ENCODE results near the gene SLC12A3.

SLC12A3 gene

GRCh38 chr16:56894331-56894917 is 29.4 kb downstream of the SLC12A3 start:
- DNase-seq = no peak

DNA sequence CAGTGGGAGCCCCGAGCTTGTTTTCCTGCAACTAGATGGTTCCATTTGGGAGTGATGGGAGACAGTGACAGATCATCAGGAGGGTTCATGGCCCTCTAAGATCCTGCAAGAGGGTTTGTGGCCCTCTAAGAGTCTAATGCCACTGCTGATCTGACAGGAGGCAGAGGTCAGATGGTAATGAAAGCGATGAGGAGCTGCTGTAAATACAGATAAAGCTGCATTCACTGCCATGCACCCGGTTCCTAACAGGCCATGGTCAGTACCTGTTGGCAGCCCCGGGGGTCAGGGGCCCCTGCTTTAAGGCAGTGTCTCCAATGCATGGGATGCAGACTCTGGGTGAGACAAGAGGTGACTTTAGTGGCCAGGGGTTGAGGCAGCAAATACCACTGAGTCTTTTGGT is 30.8 kb downstream of the SLC12A3 start:
- DNase-seq = no peak

DNA sequence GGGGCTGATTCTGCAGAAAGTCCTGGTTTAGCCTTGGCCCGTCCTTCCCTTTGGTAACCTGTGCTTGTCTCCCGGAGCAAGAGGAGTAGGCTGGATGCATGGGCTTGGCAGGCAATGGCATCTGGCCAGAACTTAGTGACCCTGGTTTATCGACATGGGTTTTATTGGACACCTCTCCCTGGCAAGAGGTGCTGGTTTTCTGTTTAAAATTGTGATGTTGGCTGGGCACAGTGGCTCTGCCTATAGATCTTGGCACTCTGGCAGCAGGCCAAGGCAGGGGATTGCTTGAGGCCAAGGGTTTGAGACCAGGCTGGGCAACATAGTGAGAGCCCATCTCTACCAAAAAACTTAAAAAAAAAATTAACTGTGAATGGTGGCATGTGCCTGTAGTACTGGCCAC is 31.2 kb downstream of the SLC12A3 start:
- no peak for DNase-seq

DNA sequence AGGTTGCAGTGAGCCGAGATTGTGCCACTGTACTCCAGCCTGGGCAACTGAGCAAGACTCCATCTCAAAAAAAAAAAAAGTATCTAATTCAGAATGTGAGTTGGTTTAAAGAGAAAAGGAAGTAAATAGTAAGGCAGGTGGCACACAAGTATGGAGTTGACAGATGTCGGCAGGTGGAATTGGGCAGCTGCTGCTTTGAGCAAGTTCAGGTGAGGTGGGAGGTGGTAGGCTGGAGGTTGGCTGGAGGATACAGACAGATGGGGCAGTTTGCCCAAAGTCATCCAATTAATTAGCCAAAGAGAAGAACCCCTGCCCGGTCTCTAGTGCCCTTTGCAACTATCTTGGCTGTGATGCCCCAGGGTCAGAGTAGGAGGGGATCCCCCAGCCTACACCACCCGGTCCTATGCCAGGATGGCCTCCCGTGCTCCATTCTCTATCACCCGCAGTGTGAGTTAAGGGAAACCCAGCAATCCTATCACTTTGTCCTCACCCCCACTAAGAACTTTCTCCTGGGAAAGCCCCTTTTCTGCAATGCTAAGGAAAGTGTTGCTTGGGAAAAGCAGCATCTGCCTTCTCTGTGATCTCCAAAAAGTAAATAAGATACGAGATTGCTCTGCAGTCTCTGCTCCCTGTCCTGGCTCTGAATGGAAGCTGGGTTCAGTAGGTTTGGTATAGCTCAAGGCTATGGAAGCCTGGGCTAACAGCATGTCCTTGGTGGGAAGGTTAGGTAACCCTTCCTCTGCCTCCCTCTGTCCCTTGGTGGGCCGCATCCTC is 32.2 kb downstream of the SLC12A3 start:
- DNase-seq = peak; percentile 43

DNA sequence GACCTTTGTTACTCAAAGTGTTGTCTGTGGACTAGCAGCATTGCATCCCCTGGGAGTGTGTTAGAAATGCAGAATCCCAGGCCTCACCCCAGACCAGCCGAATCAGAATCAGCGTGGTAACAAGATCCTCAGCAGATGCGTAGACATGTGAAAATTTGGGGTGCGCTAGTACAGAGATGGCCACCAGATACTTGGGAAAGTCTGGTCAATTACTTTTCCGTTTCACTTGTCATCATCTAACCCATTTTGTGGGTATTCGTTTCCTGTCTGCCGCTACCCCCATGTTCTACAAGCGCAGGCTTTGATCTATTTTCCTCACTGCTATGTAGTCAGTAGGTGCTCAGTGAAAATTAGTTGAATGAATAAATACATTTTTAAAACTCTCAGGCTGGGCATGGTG is 33.8 kb downstream of the SLC12A3 start:
- DNase-seq = no peak

GRCh38 chr16:56903866-56904265 is 38.9 kb downstream of the SLC12A3 start:
- no peak for DNase-seq

DNA sequence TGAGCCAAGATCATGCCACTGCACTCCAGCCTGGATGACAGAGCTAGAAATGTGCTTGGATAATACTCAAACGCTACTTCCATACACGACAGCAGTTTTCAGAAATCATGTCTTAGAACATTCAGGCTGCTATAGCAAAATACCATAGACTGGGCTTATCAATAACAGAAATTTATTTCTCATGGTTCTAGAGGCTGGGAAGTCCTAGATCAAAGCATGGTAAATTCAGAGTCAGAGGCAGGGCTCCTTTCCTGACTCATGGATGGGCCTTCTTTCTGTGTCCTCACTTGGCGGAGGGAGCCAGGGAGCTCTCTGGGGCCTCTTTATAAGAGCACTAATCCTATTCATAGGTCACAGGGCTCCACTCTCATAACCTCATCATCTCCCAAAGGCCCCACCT is 42.4 kb downstream of the SLC12A3 start:
- DNase-seq = no peak

DNA sequence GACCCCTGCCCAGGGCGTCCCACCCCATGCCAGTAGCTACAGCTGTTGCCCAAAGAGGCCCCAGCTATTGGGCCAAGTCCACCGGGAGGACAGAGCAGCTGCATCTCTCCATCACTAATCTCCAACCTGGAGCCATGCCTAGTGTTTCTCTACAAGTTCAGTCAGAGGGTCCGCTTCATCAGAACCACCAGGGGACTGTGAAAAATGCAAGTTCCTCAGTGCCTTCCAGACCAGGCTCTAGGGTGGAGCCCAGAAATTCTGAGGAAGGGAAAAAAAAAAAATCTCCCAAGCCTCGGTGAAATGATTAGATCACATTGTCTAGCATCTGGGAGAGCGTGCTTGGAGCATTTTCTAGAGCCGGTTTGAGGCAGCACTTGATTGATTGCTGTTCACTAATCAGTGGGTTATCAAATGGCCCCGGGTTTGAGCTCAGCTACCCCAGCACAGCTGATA is 44.5 kb downstream of the SLC12A3 start:
- no peak for DNase-seq

DNA sequence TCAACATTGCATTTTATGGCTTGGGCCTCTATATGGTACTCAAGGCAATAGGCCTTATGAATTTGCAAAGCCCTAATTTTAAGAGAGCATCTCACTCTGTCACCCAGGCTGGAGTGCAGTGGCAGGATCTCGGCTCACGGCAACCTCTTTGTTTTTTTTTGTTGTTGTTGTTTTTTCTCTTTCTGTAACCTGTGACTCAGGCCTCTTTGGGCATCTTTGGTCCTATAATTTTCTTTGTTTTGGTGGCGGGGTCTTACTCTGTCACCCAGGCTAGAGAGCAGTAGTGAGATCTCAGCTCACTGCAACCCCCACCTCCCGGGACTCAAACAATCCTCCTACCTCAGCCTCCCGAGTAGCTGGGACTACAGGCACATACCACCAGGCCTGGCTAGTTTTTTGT is 45.1 kb downstream of the SLC12A3 start:
- DNase-seq = no peak

DNA sequence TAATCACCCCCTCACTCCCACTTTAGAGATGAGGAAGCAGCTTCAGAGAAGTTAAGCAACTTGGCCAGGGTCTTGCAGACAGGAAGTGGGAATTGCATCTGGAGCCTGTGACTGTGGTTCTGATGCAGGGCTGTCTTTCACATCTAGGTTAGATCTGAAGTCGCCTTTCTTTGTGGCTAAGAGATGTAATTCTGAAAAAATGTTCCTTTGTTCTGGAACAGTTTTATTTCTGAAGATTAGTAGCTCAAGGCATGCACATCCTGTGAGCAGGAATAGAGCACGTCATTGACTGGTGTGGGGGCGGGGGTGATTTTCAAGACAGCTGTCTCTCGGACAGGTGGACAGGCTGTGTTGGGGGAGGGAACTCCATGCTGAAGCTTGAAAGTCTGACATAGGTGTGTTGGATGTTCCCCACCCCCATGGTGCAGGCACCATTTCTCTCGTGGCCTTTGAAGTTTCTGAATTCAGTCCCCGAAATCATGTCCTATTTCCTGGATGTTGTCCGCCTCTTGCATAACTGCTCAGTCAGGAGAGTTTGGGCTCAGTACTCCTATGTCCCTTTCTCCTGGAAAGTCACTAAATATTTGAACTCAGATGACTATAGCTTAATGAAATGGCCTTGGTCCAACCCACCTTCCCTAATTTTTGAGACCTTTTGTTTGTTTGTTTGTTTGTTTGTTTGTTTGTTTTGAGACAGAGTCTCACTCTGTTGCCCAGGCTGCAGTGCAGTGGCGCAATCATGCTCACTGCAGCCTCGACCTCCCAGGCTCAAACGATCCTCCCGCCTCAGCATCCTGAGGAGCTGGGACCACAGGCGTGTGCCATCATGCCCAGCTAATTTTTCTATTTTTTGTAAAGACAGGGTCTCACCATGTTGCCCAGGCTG is 45.9 kb downstream of the SLC12A3 start:
- peak; percentile 32 for DNase-seq

DNA sequence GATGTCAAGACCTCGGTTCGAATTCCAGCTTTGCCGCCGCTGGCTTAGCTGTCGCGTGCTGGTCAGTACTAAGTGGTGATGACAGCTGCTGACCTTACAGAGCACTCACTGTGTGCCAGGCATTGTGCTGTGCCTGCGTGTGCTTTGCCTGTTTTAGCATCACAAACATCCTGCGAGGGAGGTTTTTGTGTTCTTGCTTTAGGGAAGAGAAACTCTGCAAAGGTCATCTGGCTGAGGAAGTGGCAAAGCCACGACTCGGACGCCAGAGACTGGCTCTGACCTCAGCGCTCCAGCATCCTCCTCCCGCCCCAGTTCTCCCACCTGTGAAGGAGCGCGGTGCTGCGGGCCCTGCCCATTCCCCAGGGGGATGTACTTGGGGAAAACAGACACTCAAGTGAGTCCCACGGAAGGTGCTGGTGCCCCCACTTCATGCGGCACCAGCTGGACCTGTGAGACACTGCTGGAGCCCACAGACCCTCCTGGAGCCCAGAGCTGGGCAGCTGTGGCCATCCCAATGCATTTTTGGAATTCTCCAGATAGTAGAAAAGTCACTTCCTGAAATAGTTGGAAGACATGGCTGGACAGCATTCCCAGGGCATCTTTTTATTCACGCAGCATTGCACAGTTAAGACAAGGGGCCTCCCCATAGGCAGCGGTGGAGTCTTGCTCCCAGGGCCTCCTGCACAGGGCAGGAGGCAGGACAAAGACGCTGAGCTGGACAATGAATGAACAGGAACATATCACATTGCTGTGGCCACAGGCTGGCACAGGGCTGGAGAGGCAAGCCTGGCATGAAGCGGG is 47.0 kb downstream of the SLC12A3 start:
- no peak for DNase-seq

DNA sequence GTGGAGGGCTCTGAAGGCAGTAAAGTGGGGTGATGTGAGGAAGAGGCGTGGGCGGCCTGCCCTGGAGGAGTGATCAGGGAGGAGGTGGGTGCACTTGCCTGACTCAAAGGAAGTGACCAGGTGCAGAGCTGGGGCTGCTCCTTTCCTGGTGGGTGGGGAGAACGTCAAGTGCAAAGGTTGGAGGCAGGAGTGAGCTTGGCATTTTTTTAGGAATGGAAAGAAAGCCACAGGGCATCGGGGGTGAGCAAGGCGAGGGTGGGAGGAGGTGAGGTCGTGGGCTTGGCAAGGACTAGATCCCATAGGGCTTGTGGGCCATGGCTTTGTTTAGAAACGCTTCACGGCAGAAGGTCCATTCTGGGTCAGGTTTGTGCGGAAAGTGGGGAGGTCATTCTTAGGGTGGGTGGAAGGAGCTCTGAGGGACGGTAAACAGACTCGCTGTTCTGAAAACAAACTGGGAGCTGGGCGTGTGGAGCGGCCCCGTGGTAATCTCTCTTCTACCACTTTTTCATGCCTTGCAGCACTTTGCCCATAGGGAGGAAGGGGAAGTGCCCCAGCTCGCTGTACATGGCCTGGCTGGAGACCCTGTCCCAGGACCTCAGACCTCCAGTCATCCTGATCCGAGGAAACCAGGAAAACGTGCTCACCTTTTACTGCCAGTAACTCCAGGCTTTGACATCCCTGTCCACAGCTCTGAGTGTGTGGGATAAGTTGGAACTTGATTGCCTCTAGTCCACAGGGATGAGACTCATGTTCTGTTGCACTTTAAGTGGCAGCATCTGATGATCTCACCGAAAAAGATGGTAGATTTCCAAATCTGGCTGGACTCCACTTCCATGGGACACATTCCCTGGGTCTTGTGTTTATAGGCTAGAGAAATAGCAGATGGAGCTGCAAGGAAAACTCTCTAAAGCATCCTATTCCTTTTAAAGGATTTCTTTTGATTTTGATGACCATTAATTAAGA is 48.0 kb downstream of the SLC12A3 start:
- no peak for DNase-seq

- no peak for DNase-seq
These were observed 49.9 kb downstream of the SLC12A3 start for GRCh38 chr16:56914896-56915295.

DNA sequence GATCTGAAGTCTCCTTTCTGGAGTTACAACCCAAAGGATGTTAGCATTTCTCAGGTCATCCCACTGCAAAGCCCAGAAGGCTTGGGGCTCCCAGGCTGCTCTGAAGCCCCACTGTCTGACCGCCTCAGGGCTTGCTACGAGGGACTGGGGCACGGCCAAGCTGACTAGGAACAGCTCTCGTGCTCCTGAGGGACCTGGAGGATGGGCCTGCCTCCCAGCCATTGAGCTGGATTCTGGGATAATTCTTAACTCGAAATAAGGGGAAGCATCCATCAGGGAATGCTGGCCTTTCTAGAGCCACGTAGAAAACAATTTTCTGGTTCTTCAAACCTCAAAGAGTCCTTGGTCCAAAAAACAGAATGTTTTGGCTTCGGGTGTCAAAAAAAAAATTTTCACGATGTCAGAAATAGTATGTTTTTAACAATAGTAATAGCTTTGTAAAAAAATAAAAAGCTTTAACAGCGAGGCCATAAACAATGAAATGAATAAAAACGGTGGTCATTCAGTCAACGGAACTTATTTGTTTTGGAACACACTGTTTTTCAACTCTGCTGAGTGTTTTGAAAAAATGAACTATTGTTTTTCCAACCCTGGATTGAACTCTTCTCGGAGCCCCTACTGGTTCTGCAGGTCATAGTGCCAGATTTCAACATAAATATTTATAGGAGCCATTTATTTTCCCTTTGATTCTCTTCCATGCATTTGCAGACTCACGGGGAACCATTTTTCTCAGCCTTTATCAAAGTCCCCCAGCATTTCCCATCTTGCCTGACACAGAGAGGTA is 50.5 kb downstream of the SLC12A3 start:
- no peak for DNase-seq

DNA sequence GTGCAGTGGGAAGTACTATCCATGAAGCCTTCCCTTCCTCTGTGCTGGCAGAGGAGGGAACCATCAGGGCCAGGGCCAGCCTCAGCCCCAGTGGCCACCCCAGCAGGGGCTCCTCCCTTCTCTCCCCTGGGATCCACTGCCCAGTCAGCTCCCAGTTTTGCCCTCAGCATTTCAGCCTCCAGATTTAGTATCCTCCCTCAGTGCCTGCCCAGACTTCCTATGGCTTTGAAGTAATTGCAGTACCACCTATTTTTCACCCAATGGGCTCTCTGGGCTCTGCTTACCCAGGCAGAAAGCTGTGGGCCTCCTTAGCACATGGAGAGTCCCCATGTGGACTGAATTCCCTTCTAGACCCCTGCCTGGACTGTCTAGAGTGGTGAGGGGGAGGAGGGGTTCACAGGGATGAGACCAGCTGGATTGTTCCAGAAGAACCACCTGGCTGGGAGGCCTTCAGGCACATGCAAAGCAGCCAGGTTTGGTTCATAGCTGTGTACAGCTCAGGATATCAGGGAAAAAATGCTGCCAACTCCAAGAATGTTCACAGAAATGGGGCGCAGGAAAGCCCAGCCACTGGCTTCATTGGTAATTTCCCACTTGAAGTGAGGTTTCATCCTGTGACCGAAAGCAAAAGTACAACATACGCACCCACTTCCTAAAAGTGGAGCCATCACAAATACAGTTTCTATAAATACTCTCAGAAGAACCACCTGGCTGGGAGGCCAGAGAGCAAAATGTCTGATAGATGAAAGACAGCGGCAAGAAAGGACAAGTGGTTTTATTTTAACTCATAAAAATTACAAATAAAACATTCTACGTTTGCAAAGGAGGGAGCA is 51.8 kb downstream of the SLC12A3 start:
- no peak for DNase-seq

- no peak for DNase-seq
These were observed 53.5 kb downstream of the SLC12A3 start for GRCh38 chr16:56918467-56919012.

DNA sequence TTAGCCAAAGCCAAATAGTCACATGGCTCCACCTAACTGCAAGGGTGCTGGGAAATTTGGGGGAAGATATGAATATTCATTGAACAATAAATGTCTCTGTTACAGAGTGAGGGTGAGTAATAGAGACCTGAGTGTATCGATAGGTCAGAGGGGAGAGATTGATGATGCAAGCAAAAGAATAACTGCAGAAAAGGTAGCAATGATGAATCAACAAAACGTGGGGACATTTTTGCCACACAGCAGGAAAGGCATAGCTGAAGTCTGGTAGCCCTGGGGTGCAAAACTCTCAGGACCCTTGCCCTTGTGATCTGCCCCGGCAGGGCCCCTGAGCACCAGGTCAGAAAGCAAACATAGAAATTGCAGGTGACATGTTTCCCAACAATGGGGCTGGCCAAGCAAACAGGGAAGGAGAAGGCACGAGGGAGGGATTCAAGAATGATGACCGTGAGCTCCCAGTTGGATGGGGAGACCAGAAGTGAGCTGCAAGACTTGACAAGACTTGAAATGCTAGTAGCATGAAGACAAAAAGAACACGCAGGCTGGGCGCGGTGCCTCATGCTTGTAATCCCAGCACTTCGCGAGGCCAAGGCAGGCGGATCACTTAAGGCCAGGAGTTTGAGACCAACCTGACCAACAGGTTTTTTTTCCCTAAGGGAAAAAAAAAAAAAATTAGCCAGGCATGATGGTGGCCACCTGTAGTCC is 54.2 kb downstream of the SLC12A3 start:
- no peak for DNase-seq

- DNase-seq = no peak
These were observed 56.6 kb downstream of the SLC12A3 start for GRCh38 chr16:56921571-56921970.

Data from NCI-H510A treated with DMSO at 0.1 percent for 48 hours (cell line).